ENCODE data around the gene SLC2A1. TPM values are rescaled to one million over a fixed set of nuclear protein-coding genes. Genes with fewer than 3 reads are reported as not detected.

SLC2A1 gene
- total and polyA plus RNA-seq, 2 of the 13 experiments (the other 11 are each of a cell fraction or from before 2014, with no cell fraction given), result 125 to 423 TPM

- no peak for TF ChIP-seq AKNA (CRISPR knock-in tag; IDR thresholded peaks at IDR 0.05; ENCODE audit: borderline replicate concordance)
- no peak for TF ChIP-seq ZNF503 (CRISPR knock-in tag; IDR thresholded peaks at IDR 0.05)
- 0 out of 2 replicates have a peak, but pooled peaks have one; percentile 29 for TF ChIP-seq SALL1 (CRISPR knock-in tag; IDR thresholded peaks at IDR 0.05)
- TF ChIP-seq ZNF282 (IDR thresholded peaks at IDR 0.05; ENCODE audit: partially characterized antibody), result no peak
- no peak for TF ChIP-seq NFIB (CRISPR knock-in tag; IDR thresholded peaks at IDR 0.05; ENCODE audit: borderline replicate concordance)
- no peak for TF ChIP-seq HMG20A (CRISPR knock-in tag; IDR thresholded peaks at IDR 0.05; ENCODE audit: borderline replicate concordance)
- TF ChIP-seq SKIL (CRISPR knock-in tag; IDR thresholded peaks at IDR 0.05; ENCODE audit: borderline replicate concordance), result no peak
- no peak for TF ChIP-seq NR2F6 (IDR thresholded peaks at IDR 0.05)
- no peak for TF ChIP-seq NR2F6 (CRISPR knock-in tag; IDR thresholded peaks at IDR 0.05)
- TF ChIP-seq STAG1 (CRISPR knock-in tag; IDR thresholded peaks at IDR 0.05), result peak; percentile 95
- no peak for TF ChIP-seq ZNF678 (CRISPR knock-in tag; IDR thresholded peaks at IDR 0.05)
- 0 out of 2 replicates have a peak, but pooled peaks have one; percentile 26 for TF ChIP-seq THAP11 (CRISPR knock-in tag; IDR thresholded peaks at IDR 0.05)
- TF ChIP-seq EEA1 (CRISPR knock-in tag; IDR thresholded peaks at IDR 0.05; ENCODE audit: borderline replicate concordance), result no peak
- TF ChIP-seq ZNF605 (CRISPR knock-in tag; IDR thresholded peaks at IDR 0.05), result 0 out of 2 replicates have a peak, but pooled peaks have one; percentile 34
- no peak for TF ChIP-seq CHD2 (IDR thresholded peaks at IDR 0.05; ENCODE audit: low read depth, low read length)
- peak; percentile 91 for TF ChIP-seq CTCF (CRISPR knock-in tag; IDR thresholded peaks at IDR 0.05)
- peak; percentile 46; the same call in 1 of the 2 replicates for TF ChIP-seq POLR2G (IDR thresholded peaks at IDR 0.05; ENCODE audit: low read depth, low read length)
Measured at GRCh38 chr1:42922687-42923366, 35.8 kb downstream of the SLC2A1 start (continued).
